HG03039 (cell line): ENCODE data around the gene PRR27.
"Not testable (repeated sequence)": the region's sequence is repeated elsewhere in the genome, so short reads cannot be mapped to it uniquely, and the experiment has no call there.

Experiments
- ATAC-seq: cut with Tn5 transposase; IDR thresholded peaks from one replicate; pipeline ENCODE4 v1.9.1; 2021; ENCODE audit warnings: mild to moderate bottlenecking, moderate library complexity; ENCODE audit not compliant: unreplicated experiment

The PRR27 gene

GRCh38 chr4:70196857-70197256 is 42.8 kb downstream of the PRR27 start:
- ATAC-seq = no peak

GRCh38 chr4:70197842-70198241 is 43.8 kb downstream of the PRR27 start:
- no peak for ATAC-seq

- no peak for ATAC-seq
Measured at GRCh38 chr4:70203601-70204000, 49.6 kb downstream of the PRR27 start.

GRCh38 chr4:70212752-70213151 is 58.7 kb downstream of the PRR27 start:
- not testable (repeated sequence) for ATAC-seq
